Measurements from ENCODE around the gene CDH22. TPM values are rescaled to one million over a fixed set of nuclear protein-coding genes. Genes with fewer than 3 reads are reported as not detected.

CDH22 gene
- total and polyA plus RNA-seq, 2 experiments from 2014 or later, result 0.08 to 0.10 TPM

- no peak for ATAC-seq
- no peak overlapping the region for H3K4me3 ChIP-seq
- no peak overlapping the region for H3K27ac Mint-ChIP-seq
Measured at GRCh38 chr20:46341074-46342009, 33.0 kb upstream of the CDH22 start.

More at GRCh38 chr20:46341074-46342009, 33.0 kb upstream of the CDH22 start:
- Mint-ChIP-seq H3K4me1 (peaks cover 19% of the 10 kb centered on the region), H3K9me3 (no peaks in the 10 kb centered on the region), H3K36me3 (ENCODE audit: low read depth) (no peaks in the 10 kb centered on the region), H3K4me3 (no peak overlapping the region), H3K27me3 (ENCODE audit: insufficient read depth, low read depth, poor library complexity) (peaks cover 12% of the 10 kb centered on the region)
- Histone ChIP-seq H3K4me2 (no peak overlapping the region), H3K27me3 (ENCODE audit: insufficient read depth) (peaks cover 9% of the 10 kb centered on the region; the same call in 1 of the 2 replicates), H3K36me3 (ENCODE audit: insufficient read depth) (no peaks in the 10 kb centered on the region), H3K79me2 (replicated peaks; ENCODE audit: insufficient read depth) (no peaks in the 10 kb centered on the region), H4K20me1 (replicated peaks; ENCODE audit: insufficient read depth) (no peaks in the 10 kb centered on the region; the same call in 1 of the 2 replicates), H3K9me2 (ENCODE audit: insufficient read depth) (no peaks in the 10 kb centered on the region), H2AFZ (no peak overlapping the region), H3F3A (replicated peaks; ENCODE audit: low read depth) (0 out of 2 replicates have a peak, but pooled peaks cover 2% of the 10 kb centered on the region), H3K4me1 (ENCODE audit: insufficient read depth) (no peaks in the 10 kb centered on the region), H3K27ac (ENCODE audit: low read depth) (no peak overlapping the region)
- no peak for TF ChIP-seq EZH2phosphoT487 (IDR thresholded peaks at IDR 0.05; ENCODE audit: unreplicated experiment)
- TF ChIP-seq, protein P1, sequence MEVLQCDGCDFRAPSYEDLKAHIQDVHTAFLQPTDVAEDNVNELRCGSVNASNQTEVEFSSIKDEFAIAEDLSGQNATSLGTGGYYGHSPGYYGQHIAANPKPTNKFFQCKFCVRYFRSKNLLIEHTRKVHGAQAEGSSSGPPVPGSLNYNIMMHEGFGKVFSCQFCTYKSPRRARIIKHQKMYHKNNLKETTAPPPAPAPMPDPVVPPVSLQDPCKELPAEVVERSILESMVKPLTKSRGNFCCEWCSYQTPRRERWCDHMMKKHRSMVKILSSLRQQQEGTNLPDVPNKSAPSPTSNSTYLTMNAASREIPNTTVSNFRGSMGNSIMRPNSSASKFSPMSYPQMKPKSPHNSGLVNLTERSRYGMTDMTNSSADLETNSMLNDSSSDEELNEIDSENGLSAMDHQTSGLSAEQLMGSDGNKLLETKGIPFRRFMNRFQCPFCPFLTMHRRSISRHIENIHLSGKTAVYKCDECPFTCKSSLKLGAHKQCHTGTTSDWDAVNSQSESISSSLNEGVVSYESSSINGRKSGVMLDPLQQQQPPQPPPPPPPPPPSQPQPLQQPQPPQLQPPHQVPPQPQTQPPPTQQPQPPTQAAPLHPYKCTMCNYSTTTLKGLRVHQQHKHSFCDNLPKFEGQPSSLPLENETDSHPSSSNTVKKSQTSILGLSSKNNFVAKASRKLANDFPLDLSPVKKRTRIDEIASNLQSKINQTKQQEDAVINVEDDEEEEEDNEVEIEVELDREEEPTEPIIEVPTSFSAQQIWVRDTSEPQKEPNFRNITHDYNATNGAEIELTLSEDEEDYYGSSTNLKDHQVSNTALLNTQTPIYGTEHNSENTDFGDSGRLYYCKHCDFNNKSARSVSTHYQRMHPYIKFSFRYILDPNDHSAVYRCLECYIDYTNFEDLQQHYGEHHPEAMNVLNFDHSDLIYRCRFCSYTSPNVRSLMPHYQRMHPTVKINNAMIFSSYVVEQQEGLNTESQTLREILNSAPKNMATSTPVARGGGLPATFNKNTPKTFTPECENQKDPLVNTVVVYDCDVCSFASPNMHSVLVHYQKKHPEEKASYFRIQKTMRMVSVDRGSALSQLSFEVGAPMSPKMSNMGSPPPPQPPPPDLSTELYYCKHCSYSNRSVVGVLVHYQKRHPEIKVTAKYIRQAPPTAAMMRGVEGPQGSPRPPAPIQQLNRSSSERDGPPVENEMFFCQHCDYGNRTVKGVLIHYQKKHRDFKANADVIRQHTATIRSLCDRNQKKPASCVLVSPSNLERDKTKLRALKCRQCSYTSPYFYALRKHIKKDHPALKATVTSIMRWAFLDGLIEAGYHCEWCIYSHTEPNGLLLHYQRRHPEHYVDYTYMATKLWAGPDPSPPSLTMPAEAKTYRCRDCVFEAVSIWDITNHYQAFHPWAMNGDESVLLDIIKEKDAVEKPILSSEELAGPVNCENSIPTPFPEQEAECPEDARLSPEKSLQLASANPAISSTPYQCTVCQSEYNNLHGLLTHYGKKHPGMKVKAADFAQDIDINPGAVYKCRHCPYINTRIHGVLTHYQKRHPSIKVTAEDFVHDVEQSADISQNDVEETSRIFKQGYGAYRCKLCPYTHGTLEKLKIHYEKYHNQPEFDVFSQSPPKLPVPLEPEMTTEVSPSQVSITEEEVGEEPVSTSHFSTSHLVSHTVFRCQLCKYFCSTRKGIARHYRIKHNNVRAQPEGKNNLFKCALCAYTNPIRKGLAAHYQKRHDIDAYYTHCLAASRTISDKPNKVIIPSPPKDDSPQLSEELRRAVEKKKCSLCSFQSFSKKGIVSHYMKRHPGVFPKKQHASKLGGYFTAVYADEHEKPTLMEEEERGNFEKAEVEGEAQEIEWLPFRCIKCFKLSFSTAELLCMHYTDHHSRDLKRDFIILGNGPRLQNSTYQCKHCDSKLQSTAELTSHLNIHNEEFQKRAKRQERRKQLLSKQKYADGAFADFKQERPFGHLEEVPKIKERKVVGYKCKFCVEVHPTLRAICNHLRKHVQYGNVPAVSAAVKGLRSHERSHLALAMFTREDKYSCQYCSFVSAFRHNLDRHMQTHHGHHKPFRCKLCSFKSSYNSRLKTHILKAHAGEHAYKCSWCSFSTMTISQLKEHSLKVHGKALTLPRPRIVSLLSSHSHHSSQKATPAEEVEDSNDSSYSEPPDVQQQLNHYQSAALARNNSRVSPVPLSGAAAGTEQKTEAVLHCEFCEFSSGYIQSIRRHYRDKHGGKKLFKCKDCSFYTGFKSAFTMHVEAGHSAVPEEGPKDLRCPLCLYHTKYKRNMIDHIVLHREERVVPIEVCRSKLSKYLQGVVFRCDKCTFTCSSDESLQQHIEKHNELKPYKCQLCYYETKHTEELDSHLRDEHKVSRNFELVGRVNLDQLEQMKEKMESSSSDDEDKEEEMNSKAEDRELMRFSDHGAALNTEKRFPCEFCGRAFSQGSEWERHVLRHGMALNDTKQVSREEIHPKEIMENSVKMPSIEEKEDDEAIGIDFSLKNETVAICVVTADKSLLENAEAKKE (CRISPR knock-in tag; IDR thresholded peaks at IDR 0.05), result no peak
- no peak for TF ChIP-seq POLR2AphosphoS5 (IDR thresholded peaks at IDR 0.05; ENCODE audit: low read depth)
- TF ChIP-seq REST (IDR thresholded peaks at IDR 0.05; ENCODE audit: unreplicated experiment), result no peak
- TF ChIP-seq CREB1 (CRISPR knock-in tag; IDR thresholded peaks at IDR 0.05; ENCODE audit: low read depth), result no peak
- no peak for TF ChIP-seq NANOG (IDR thresholded peaks at IDR 0.05; ENCODE audit: borderline replicate concordance)
- TF ChIP-seq STAT1 (IDR thresholded peaks at IDR 0.05; ENCODE audit: unreplicated experiment), result no peak
- TF ChIP-seq EZH2 (IDR thresholded peaks at IDR 0.05; ENCODE audit: low read depth, unreplicated experiment), result no peak
- TF ChIP-seq JUNB (IDR thresholded peaks at IDR 0.05; ENCODE audit: unreplicated experiment), result no peak
- no peak for TF ChIP-seq CTCF (conservative IDR thresholded peaks at IDR 0.05; ENCODE audit: low read depth in 2 of 2)
- TF ChIP-seq ETS1 (IDR thresholded peaks at IDR 0.05), result no peak
- TF ChIP-seq ZNF114 (CRISPR knock-in tag; IDR thresholded peaks at IDR 0.05), result no peak
- TF ChIP-seq ZNF331 (CRISPR knock-in tag; IDR thresholded peaks at IDR 0.05; ENCODE audit: low read depth), result no peak
- no peak for DNase-seq (ENCODE audit: low spot score)

Data from GM23338 (cell line).